ENCODE measurements around the gene DEPDC7.
A peak's percentile ranks its signal among the peaks of the same experiment; 100 is the strongest.
"Not testable (repeated sequence)": the region's sequence is repeated elsewhere in the genome, so short reads cannot be mapped to it uniquely, and the experiment has no call there.

Gene DEPDC7

GRCh38 chr11:33015621-33016551, at the start of gene DEPDC7:
Gene DEPDC7 (plus strand): TSS chr11:33015878. CDS start chr11:33015956, 78 bp downstream.
- DNase-seq (ENCODE audit: insufficient read length, low spot score) (peak; percentile 77), FAIRE-seq (peak; percentile 68)

GRCh38 chr11:32968541-32968940, 47.1 kb upstream of the DEPDC7 start:
- DNase-seq (ENCODE audit: insufficient read length, low spot score) = no peak
- FAIRE-seq = peak; percentile 69

GRCh38 chr11:32972233-32972632, 43.4 kb upstream of the DEPDC7 start:
- not testable (repeated sequence) for DNase-seq (ENCODE audit: insufficient read length, low spot score); FAIRE-seq

- FAIRE-seq (no peak), DNase-seq (ENCODE audit: insufficient read length, low spot score) (no peak)
Observed at GRCh38 chr11:32972781-32973180, 42.9 kb upstream of the DEPDC7 start.

GRCh38 chr11:32982626-32983025, 33.1 kb upstream of the DEPDC7 start:
- FAIRE-seq = no peak
- DNase-seq (ENCODE audit: insufficient read length, low spot score) = no peak

GRCh38 chr11:32983506-32983905, 32.2 kb upstream of the DEPDC7 start:
- FAIRE-seq = no peak

GRCh38 chr11:32985600-32985999, 30.1 kb upstream of the DEPDC7 start:
- DNase-seq (ENCODE audit: insufficient read length, low spot score) (no peak), FAIRE-seq (no peak)

More at GRCh38 chr11:32983506-32983905, 32.2 kb upstream of the DEPDC7 start:
- no peak for DNase-seq (ENCODE audit: insufficient read length, low spot score)

- DNase-seq (ENCODE audit: insufficient read length, low spot score) = no peak
- FAIRE-seq = no peak
Observed at GRCh38 chr11:32987851-32988250, 27.8 kb upstream of the DEPDC7 start.

GRCh38 chr11:32990481-32990880, 25.2 kb upstream of the DEPDC7 start:
- no peak for DNase-seq (ENCODE audit: insufficient read length, low spot score)
- no peak for FAIRE-seq

GRCh38 chr11:32991427-32991826, 24.3 kb upstream of the DEPDC7 start:
- FAIRE-seq (no peak), DNase-seq (ENCODE audit: insufficient read length, low spot score) (no peak)

- FAIRE-seq (no peak), DNase-seq (ENCODE audit: insufficient read length, low spot score) (no peak)
Observed at GRCh38 chr11:32991898-32992297, 23.8 kb upstream of the DEPDC7 start.

GRCh38 chr11:33000181-33000580, 15.5 kb upstream of the DEPDC7 start:
- no peak for FAIRE-seq
- DNase-seq (ENCODE audit: insufficient read length, low spot score) = no peak

GRCh38 chr11:33001281-33001680, 14.4 kb upstream of the DEPDC7 start:
- FAIRE-seq = no peak
- DNase-seq (ENCODE audit: insufficient read length, low spot score) = no peak

GRCh38 chr11:33001751-33002542, 13.7 kb upstream of the DEPDC7 start:
- FAIRE-seq = no peak
- DNase-seq (ENCODE audit: insufficient read length, low spot score) = no peak

- FAIRE-seq (no peak), DNase-seq (ENCODE audit: insufficient read length, low spot score) (no peak)
Observed at GRCh38 chr11:33005175-33005574, 10.5 kb upstream of the DEPDC7 start.

GRCh38 chr11:33006010-33006409, 9.7 kb upstream of the DEPDC7 start:
- no peak for FAIRE-seq

GRCh38 chr11:33013755-33014154, 1.9 kb upstream of the DEPDC7 start:
- no peak for DNase-seq (ENCODE audit: insufficient read length, low spot score)
- FAIRE-seq = no peak

More at GRCh38 chr11:33006010-33006409, 9.7 kb upstream of the DEPDC7 start:
- no peak for DNase-seq (ENCODE audit: insufficient read length, low spot score)

- no peak for DNase-seq (ENCODE audit: insufficient read length, low spot score)
- FAIRE-seq = no peak
Observed at GRCh38 chr11:33016654-33017053, 976 bp downstream of the DEPDC7 start.

GRCh38 chr11:33017478-33017877, 1.8 kb downstream of the DEPDC7 start:
- FAIRE-seq (no peak), DNase-seq (ENCODE audit: insufficient read length, low spot score) (no peak)

- no peak for FAIRE-seq
- no peak for DNase-seq (ENCODE audit: insufficient read length, low spot score)
Observed at GRCh38 chr11:33017965-33018364, 2.3 kb downstream of the DEPDC7 start.

- DNase-seq (ENCODE audit: insufficient read length, low spot score) (no peak), FAIRE-seq (no peak)
Observed at GRCh38 chr11:33018840-33019239, 3.2 kb downstream of the DEPDC7 start.
